Skin of body (tissue), 2 donors: Measurements from ENCODE around the gene ACSBG1. TPM values are rescaled to one million over a fixed set of nuclear protein-coding genes. Genes with fewer than 3 reads are reported as not detected.
A peak's percentile ranks its signal among the peaks of the same experiment; 100 is the strongest.

Source experiments
- DNase-seq: peaks from one replicate; lab custom pipeline; 2025; lab: John Stamatoyannopoulos, UW
- total RNA-seq: library from RNA; depleted of rRNA; stranded (reverse); fragments of >200 nt; gene quantifications from one replicate; pipeline ENCODE4 v1.2.3, GENCODE V29; 2014

The ACSBG1 gene
- total RNA-seq, 1 donor from 2014 or later = 23.6 TPM

DNA sequence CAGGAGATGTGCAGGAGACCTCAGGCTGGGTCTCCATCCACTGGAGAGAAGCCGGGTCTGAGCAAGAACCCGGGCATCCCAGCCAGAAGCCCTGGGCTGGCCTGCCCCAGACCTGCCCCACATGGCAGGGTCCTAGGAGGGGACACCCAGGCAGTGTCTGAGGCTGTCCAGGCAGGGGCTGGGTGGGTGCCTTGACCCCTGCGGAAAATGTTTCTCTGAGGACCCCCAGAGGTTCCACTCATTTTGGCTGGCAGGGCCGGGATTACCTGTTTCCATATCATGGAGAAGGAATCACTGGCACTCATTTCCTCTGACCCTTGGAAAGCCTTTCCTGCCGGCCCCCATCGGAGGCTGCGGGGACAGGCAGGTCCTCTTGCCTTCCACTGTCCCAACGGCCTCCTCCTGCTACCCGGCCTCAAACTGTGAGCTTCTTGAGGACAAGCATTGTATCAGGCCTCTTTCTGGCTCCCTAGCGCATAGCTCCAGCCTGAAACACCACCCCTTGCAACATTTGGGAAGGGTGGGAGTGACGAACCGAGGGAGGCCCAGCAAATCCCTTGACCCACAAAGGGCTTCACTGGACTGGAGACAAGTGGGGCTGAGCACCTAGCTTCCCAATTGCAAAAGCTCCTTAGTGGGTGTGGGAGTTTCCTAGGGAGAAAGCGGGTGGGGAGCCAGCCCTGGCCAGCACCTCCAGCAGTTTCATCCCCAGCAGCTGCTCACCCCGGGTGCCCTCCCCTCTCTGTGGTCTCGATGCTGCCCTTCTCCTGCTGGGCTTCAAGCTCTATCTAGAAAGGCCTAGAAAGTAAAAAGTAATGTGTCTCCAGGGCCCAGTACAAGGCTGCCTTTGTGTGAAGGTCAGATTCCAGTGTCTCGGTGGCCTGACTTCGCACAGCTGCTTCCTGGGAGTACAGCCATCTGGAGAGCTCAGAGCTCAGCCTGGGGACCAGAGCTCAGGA, 29.7 kb downstream of the ACSBG1 start:
- peak; percentile 45 for DNase-seq

DNA sequence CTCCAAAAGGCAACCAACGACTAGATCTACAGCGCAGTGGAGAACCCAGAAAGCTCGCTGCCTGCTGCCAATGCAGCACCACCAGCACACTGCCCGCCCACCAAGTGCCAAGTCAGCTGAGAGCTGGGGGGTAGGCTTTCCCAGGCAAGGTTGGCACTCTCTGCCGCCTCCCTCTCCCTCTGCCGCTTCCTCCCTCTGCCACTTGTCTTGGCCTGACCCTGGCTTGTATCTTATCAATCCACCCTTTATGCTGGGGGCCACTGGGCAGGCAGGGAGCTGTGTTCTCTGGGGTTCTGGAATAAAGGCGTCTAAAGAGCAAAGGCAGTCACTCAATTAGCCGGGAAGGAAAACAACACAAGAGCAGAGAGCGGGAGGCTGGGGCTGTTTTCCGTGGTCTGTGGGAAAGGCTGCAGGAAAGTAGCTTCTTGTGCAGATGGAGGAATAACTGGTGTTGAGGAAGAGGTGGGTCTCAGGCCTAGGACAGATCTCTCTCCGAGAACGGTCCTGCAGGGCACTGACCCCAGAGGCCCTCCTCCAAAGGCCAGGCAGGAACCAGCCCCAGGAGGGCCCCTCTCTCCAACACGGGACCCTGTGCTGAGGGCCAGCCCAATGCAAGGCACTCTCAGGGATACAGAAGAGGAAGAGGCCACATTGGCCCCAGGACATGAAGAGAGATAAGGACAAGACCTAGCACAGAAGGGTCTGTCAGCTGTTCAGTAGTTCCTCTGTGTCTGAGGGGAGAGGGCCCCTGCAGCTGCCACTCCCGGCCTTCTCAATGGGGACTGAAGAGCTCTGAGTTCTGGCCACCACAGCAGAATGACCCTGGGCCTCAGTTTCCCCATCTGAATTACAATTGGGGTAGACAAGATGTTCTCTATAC, 30.8 kb downstream of the ACSBG1 start:
- no peak for DNase-seq

DNA sequence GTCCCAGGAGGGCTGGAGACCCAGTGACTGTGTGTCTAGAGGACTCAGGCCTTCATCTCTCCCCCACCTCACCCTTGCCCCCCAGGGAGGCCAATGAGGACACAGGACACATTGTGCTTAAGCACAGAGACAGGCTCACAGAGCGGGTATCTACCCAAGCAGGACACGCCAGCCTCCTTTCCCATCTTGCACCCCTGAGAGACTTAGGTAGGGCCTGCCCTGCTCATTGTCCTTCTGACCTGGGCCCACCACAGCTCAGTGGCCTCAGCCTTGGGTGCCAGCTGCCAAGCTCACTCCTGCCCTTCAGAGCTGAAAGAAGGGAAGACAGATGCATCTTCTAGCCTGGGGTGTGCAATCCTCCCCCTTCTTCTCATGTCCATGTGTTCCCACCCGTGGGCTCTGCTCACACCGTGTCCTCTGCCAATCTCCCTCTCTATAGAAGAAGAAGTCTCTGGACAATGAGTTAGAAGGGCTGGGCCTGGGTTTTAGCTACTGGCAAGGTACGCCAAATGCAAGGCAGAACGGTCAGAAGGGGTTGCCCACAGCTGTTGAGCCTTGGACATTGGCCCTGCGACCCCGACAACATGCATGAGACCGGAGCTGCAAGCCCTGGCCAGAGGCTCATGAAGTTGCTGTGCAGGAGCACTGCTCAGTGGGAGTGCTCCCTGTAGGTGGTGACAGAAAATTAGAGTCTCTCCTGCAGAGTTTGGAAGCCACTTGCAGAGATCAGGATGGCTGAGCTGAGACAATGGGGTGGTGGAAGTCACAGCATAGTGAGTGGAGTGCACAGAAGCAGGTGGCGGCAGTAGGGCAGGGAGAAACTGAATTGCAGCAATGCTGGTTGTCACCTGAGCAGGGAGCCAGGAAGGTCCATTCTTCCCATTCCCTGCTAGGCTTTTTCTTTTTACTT, 32.8 kb downstream of the ACSBG1 start:
- no peak for DNase-seq

DNA sequence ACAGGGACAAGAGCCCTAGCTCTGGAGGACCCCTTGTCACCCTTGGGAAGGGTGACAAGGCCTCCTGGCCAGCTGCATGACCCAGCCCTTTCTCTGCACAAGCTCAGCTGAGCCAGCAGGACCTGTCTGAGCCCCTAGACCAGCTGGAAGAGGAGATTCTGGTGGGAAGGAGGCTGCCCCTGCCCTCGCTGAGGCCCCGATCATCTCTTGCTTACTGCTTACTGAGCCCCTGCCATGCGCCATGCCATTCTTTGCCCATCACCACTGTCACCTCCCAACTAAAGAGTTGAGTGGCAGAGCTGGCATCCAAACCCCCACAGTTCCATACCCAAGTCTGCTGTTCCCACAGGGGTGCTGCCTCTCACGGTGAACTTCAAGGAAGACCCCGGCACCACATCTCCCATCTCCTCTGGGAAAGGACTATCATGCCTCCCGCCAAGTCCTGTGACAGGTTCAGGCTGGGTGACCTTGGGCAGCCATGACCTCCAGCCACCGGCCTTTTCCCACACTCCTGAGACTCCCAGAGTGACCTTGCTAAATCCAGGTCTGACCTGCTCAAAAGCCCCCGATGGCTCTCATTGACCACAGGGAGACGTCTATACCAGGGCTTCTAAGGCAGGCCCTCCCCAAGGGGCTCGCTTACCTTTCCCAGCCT, 34.0 kb downstream of the ACSBG1 start:
- no peak for DNase-seq

DNA sequence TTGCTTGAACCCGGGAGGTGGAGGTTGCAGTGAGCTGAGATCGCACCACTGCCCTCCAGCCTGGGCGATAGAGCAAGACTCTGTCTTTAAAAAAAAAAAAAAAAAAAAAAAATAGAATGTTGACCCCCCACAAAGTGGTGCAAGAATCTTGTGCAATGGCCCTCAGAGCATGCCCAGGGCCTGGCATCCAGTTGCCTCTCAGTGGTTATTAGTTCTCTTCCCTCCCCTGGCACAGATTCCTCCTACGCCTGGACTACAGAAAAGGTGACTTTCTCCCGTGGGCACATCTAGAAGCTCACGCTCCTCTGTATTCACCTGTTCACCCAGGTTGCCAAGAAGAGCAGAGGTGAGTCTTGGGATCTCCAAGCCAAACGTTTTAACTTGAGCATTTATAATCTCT, 36.7 kb downstream of the ACSBG1 start:
- DNase-seq = no peak

DNA sequence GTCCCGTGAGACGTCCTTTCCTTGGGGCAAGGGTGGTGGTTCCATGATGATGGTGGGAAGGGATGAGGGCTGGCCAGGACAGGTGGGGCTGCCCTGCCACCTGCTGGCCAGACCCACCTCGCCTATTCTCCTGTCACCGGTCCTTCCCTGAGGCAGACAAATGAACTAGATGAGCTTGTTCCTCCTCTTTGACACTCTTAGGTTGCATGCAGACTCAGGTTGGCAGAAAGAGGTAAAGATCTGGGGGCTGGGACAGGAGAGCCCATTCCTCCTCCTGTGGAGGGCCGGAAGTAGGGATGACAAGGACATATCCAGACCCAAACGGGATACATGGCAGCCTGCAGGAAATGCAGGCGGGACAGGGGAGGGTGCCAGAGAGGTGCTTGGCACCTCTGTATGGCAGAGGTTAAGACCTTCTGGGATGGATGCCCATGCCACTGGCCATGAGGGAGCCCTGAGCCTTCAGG, 38.6 kb downstream of the ACSBG1 start:
- no peak for DNase-seq

DNA sequence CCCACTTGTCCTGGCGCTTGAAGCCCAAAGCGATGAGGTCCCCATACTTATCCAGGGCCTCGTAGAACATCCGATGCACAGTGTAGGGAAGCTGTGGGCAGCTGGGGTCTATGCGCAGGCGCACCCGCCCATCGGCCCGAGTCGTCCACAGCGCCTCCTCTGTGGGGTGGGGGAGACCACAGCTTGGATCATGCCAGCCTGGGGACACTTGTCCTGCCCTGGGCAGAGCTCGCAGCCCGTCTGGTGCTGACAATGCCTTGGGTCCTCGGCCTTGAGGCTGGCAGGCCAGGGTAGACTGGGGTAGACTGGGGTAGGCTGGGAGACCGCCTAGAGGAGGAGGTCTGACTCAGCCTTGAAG, 39.8 kb downstream of the ACSBG1 start:
- no peak for DNase-seq

DNA sequence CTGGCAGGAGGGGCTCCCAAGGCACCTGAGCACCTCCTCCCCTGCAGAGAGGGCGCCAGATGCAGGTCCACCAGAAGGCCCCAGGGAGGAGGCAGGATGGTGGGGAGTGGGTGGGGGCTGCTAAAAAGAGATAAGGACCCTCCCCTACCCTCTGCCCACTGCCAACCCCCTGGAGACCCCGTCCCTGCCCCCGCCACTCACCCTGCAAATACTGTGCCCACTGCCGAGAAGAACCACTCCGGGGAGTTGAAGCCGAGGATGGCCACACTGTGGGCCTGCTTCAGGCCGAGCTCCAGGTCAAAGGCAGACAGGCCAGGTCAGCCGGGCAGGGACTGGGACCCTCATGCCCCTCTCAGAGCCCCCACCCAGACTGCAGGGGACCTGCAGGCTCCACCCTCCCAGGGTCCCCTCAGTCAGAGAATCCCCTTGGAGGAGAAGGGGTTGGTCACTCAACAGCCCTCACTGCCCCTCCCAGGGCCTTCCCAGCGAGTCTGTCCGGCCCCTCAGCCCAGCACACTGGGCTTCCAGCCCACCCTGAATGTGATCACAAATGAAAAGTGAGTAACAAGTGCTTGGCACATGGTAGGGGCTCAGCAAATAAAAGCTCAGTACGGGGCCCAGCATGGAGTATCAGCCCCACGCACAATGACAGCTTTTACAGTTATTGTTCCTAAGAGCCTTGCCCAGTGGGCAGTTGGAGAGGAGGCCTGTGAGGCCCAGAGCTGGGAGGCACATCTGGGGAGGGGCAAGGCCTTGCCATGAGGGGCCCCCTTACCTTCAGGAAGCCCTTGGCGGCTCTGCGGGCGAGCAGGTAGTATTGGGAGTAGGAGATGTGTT, 40.4 kb downstream of the ACSBG1 start:
- no peak for DNase-seq

DNA sequence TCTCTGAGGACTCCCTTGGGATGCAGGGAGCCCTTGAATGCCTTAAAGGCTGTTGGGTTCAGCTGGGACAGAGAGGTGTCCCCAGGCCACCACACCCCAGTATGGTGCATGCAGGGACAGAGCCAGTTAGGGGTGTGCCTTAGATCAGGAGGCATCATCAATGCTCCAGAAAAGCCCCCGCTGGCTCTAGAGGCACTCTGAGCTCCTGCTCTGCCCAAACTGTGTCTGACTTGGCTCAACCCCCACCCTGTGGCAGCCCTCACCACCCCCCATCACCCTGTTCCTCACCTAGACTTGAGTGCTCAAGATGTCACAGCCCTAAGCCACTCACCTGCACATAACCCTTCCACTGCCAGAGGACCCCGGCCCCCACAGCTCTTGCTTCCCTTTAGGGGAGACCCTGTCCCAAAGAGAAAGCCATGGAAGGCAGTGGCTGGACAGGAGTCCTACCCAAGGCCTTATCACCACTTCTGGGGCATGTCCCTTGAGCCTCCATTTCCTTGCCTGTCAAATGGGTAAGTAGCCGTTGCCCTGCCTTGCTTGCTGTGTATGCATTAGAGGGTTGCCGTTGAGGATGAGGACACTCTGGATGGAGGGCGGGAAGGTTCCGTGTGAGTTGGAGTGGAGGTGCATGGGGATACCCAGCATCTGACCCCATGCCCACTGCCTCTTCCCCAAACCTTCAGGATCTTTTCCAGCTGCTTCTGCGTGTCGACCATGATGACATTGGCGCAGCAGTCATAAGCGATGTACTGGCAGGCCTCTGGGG, 41.4 kb downstream of the ACSBG1 start:
- DNase-seq = no peak

DNA sequence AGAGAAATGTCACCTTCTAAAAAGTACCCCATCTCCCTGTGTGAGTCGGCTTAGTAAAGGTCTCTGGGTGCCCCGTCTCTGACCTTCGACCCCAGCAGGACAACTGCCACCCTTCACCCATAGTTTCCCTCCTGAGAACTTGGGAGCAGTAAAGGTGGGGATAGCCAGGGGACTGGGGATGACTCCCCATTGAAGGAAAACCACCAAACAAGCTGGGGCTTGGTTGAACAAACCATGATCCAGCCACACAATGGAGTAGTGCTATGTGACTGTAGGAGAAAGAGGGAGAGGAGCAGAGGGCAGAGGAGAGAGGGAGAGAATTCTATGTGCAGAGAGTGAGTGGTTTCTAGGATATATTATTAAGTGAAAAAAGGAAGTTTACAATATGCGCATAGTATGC, 51.5 kb downstream of the ACSBG1 start:
- no peak for DNase-seq

DNA sequence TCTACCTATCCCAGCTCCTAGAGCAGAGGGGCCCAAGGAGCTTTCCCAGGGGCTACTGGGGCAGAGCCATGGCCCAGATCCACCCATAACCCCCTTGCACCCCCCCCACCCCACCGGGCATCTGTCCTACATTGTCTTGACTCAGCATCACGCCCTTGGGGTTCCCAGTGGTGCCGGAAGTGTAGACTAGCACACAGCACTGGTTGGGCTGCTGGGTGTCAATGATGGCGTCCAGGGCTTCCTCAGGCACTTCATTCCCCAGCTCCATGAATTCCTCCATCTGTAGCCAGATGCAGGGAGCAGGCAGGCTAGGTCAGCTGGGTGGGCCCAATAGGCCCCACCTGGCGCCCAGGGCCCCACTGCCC, 52.0 kb downstream of the ACSBG1 start:
- DNase-seq = no peak

DNA sequence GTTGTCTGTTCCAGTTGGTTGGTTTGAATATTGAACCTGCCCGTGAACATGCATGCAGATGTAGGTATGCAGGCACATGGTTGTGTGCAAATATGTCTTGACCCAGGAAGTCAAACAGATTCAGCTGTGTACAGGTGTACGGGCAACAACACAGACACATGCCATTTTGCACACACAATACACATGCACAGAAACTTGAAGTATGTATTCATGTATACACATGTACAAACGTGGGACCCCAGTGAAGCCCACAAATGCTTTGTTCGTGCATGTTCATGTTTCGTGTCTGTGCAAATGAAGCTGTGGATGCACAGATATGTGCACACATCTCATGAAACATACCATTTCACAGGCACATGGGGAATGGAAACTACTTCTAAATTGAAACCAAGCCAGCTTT, 54.5 kb downstream of the ACSBG1 start:
- DNase-seq = no peak

DNA sequence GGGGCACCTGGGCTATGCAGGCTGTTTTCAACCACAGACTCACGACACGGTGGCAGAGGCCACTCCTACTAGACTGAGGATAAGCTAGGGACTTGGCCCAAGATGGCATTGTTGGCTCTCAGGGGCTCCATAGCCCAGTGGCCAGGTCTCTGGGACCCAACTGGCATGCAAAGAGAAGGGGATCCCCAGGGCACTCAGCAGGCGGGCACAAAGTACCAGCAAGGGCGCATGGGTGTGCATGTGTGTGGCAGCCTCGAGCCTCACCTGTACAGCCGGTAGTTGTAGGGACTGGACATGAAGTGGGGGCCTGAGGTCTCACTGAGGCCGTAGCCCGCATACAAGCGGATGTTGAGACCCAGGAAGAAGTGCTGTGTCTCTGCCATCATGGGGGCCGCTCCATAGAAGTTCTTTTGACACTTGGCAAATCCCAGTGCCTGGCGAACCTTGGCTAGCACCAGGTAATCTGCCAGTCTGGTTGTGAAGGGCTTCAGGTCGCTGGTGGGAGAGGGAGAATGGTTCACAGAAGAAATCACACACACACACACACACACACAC, 55.0 kb downstream of the ACSBG1 start:
- DNase-seq = no peak

DNA sequence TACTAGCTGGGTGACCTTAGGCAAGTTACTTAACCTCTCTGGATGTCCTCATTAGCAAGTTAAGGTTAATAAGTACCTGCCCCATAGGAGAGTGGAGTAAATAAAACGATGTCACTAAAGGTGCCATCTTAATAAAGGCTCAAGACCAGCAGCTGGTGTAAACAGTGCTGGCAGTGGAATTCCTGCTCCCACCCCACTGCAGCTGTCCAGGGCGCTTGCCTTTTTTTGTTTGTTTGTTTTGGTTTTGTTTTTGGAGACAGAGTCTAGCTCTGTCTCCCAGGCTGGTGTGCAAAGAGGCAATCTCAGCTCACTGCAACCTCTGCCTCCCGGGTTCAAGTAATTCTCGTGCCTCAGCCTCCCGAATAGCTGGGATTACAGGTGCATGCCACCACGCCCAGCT, 56.3 kb downstream of the ACSBG1 start:
- DNase-seq = no peak

DNA sequence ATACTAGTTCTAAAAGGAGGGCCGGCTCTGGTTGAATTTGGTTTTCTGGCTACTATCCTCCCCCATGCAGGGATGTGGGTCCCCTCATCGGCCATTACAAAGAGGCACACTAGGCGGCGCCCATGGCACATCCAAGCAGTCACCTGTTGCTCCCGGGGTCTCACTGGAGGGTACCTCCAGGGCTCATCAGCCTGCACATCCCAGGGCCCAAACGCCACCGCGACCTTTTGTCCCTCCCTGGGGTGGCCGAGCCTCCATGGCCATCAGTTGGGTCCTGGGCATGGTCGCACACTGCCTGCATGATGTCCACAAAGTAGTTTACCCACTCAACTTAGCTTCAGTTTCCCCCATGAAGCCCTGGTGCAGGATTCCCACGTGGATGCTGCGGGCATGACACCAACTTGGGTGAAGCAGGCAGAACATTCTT, 56.9 kb downstream of the ACSBG1 start:
- no peak for DNase-seq

DNA sequence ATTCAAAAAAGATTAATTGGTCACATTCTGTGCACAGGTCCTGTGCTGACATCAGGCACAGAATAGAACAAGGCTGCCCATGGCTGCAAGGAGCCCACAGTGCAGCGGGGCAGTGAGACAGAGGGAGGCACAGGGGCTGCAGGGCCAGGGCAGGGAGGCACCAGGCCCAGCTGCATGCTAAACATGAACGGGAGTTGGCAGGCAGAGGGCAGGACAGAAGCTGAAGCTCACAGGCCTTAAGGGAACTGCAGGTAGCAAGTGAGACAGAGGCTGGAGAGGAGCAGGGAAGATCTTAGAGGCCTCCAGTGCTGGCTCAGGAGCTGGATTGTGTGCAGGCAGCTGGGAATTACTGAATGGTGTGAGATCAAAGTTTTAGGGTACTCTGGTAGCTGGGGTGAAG, 59.0 kb downstream of the ACSBG1 start:
- no peak for DNase-seq

DNA sequence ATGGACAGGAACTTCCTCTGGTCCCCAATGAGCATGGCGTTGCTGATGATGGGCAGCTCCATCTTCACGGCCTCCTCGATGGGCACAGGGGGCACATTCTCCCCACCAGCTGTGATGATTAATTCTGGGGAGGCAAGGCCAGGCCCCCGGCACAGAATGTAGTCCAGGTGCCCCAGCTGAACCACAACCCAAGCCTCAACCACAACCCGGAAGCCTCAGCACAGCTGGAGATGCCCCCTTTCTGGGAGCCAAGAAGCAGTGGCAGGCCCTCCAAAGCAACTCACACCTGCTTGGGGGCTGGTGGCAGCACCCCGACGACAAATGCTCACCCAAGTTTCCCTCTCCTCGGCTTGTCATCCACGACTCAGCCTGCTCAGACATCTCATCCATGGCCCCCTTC, 60.0 kb downstream of the ACSBG1 start:
- DNase-seq = no peak

DNA sequence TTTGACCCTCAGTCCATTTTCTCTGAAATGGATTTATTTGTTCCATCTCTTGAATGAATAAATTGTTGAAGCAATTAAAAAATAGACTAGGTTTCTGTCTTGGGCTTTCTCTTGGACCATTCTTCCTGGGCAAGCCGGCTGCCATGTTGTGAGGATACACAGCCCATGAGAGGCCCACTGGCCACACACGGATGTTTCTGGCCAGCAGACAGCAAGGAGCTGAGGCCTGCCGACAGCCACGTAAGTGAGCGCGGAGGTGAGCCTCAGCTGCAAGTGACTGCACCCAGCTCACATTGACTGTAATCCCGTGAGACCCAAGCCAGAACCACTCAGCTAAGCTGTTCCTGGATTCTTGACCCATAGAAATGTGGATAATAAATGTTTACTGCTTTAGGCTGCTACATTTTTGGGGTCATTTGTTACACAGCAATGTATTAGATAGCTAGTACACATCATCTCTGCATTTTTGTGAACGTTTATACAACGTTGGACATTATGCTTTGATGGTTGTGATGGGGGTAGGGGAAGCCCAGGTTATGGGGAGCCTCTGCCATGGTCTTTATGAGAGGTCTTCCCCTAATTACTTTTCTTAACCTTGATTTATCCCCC, 62.4 kb downstream of the ACSBG1 start:
- DNase-seq = no peak
